Measurements from ENCODE around the gene POLRMT. TPM values are rescaled to one million over a fixed set of nuclear protein-coding genes. Genes with fewer than 3 reads are reported as not detected.
"Not testable (repeated sequence)": the region's sequence is repeated elsewhere in the genome, so short reads cannot be mapped to it uniquely, and the experiment has no call there.

The POLRMT gene
- total RNA-seq, 1 donor from 2014 or later: 58.2 TPM

DNA sequence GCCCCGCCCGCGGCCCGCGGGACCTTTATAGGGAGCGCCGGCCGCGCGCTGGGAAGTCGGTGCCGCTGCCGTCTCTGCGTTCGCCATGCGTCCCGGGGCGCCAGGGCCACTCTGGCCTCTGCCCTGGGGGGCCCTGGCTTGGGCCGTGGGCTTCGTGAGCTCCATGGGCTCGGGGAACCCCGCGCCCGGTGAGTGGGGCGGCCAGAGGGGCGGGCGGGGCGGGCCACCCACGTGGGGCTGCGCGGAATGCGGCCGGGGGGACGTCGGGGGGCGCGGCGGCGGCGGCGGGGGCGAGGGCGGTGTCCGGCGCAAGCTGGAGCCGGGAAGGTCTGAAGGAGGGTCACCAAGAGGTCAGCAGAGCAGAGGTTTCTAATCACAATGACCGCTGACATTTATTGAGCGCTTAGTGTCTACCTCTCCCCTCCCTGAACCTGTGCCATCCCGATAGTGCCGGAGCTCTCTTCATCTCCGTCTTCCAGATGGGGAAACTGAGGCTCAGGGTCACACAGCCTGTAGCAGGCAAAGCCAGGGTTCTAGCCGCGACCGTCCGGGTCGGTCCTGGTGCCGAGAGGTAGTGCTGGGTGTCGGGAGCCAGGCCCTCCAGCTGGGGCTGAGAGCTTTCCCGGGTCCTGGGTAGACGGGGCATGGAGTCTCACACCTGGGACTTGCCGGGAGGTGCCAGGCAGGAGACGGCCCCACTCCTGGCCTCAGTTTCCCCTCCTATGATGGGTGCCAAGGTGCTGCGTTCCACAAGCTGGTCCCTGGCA, 43.2 kb upstream of the POLRMT start, which contains the start of gene FSTL3:
Gene FSTL3 (plus strand): TSS at position 54 of the 767 bp plus-strand sequence. CDS start 32 bp downstream, at position 86.
- CTCF ChIA-PET: interaction anchor here (1.4 kb wide), 1 partner anchor 58 kb away, joined by 4 read pairs; no protein-coding TSS in a partner anchor
- no peak for TF ChIP-seq CTCF (IDR thresholded peaks at IDR 0.05)
- no peak for ATAC-seq (ENCODE audit: low read depth)
- intact Hi-C loops (cut with micrococcal nuclease): no loop called here
- DNase-seq: no peak
- POLR2A ChIA-PET: interaction anchor here (0.6 to 0.8 kb wide), 2 partner anchors 13 to 240 kb away, joined by 3 to 4 read pairs; no protein-coding TSS in a partner anchor
- peak within 1 kb of the TSS; percentile 25 for H3K4me3 Mint-ChIP-seq
- peaks cover 1% of the 10 kb centered on the region for H3K36me3 Mint-ChIP-seq (ENCODE audit: low read depth)
- H3K9me3 Mint-ChIP-seq: no peaks in the 10 kb centered on the region
- H3K27ac Mint-ChIP-seq: no peak within 1 kb of the TSS
- H3K27me3 Mint-ChIP-seq: peaks cover 16% of the 10 kb centered on the region
- H3K4me1 Mint-ChIP-seq: peaks cover 15% of the 10 kb centered on the region

DNA sequence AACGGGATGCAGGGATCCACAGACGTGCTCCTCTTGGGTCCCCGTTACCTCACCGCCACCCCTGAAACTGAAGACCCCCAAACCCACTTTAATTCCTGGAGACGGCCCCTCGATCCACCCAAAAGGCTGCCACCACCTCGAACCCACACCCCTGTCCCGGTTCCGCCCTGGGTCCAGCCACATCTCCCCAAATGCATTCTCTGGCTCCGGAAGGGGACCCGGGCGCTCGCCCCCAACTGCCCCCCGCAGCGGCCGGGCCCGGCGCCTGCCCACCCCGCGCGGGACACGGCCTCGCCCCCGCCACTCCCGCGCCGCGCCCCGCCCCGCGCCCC, 42.6 kb upstream of the POLRMT start:
- intact Hi-C loops (cut with micrococcal nuclease): no loop called here
- CTCF ChIA-PET: interaction anchor here (1.4 kb wide), 1 partner anchor 58 kb away, joined by 4 read pairs; no protein-coding TSS in a partner anchor
- no peak overlapping the region for H3K4me3 Mint-ChIP-seq
- POLR2A ChIA-PET: interaction anchor here (0.6 kb wide), 1 partner anchor 240 kb away, joined by 3 read pairs; no protein-coding TSS in a partner anchor
- H3K27ac Mint-ChIP-seq: no peak overlapping the region
- DNase-seq: no peak
- H3K27me3 Mint-ChIP-seq: peaks cover 16% of the 10 kb centered on the region
- peaks cover 13% of the 10 kb centered on the region for H3K4me1 Mint-ChIP-seq
- H3K36me3 Mint-ChIP-seq (ENCODE audit: low read depth): peaks cover 1% of the 10 kb centered on the region
- H3K9me3 Mint-ChIP-seq: no peaks in the 10 kb centered on the region
- ATAC-seq (ENCODE audit: low read depth): no peak
- no peak for TF ChIP-seq CTCF (IDR thresholded peaks at IDR 0.05)

DNA sequence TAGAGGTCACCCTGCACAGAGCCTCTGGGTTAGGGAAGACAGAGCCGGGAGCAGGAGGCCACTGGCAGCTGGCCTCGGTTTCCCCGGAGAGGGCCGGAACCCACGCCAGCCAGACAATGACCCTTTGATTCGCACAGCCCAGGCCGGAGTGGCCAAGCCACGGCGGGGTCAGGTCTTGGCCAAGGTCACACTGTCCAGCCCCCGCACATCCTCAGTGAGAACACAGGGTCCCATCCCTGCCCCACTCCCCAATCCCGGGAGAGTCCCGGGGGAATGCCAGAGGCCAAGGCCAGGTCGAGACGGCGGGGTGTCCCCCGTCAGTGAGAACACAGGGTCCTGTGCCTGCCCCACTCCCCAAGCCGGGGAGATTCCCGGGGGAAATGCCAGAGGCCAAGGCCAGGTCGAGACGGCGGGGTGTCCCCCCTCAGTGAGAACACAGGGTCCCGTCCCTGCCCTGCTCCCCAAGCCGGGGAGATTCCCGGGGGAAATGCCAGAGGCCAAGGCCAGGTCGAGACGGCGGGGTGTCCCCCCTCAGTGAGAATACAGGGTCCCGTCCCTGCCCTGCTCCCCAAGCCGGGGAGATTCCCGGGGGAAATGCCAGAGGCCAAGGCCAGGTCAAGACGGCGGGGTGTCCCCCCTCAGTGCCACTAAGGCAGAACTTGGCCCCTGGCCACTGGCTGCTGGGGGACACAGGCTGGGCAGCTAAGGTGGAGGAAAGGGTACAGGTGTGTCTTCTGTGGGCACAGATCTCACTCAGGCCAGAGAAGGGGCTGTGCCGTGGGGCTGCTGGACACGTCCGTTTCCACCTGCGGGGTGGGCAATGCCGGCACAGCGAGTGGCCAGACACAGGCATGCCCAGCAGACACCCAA, 41.2 kb upstream of the POLRMT start:
- ATAC-seq (ENCODE audit: low read depth): no peak
- intact Hi-C loops (cut with micrococcal nuclease): no loop called here
- Mint-ChIP-seq H3K9me3 (no peaks in the 10 kb centered on the region), H3K4me3 (no peak overlapping the region), H3K4me1 (peaks cover 8% of the 10 kb centered on the region), H3K36me3 (ENCODE audit: low read depth) (no peaks in the 10 kb centered on the region), H3K27ac (no peak overlapping the region), H3K27me3 (peaks cover 16% of the 10 kb centered on the region)
- TF ChIP-seq CTCF (IDR thresholded peaks at IDR 0.05): no peak
- ChIA-PET CTCF (no interaction called here), POLR2A (no interaction called here)
- no peak for DNase-seq

GRCh38 chr19:670609-671075, 37.3 kb upstream of the POLRMT start:
- CTCF ChIA-PET: interaction anchor here (1.8 kb wide), 1 partner anchor 9 kb away, joined by 4 read pairs; no protein-coding TSS in a partner anchor
- Mint-ChIP-seq H3K4me3 (no peak overlapping the region), H3K27me3 (peaks cover 17% of the 10 kb centered on the region), H3K4me1 (peaks cover 4% of the 10 kb centered on the region), H3K9me3 (no peaks in the 10 kb centered on the region), H3K27ac (no peak overlapping the region), H3K36me3 (ENCODE audit: low read depth) (no peaks in the 10 kb centered on the region)
- TF ChIP-seq CTCF (IDR thresholded peaks at IDR 0.05): no peak
- ATAC-seq (ENCODE audit: low read depth) (no peak), DNase-seq (no peak)
- intact Hi-C loops (cut with micrococcal nuclease): no loop called here
- POLR2A ChIA-PET: interaction anchor here (1.1 kb wide), 1 partner anchor 126 kb away, joined by 3 read pairs; no protein-coding TSS in a partner anchor

- not testable (repeated sequence) for ATAC-seq (ENCODE audit: low read depth); H3K36me3 Mint-ChIP-seq (ENCODE audit: low read depth); H3K27ac Mint-ChIP-seq; DNase-seq; H3K27me3 Mint-ChIP-seq; H3K4me3 Mint-ChIP-seq; H3K9me3 Mint-ChIP-seq
- intact Hi-C loops (cut with micrococcal nuclease): loop anchor here (10.0 kb wide), 2 partner anchors 54 to 576 kb away; partner anchors contain the start of genes ATP5F1D and MIDN
- ChIA-PET POLR2A (interaction anchor here (1.2 kb wide), 1 partner anchor 11 kb away, joined by 7 read pairs; no protein-coding TSS in a partner anchor), CTCF (interaction anchor here (0.7 kb wide), 1 partner anchor 65 kb away, joined by 4 read pairs; no protein-coding TSS in a partner anchor)
- peaks cover 12% of the 10 kb centered on the region for H3K4me1 Mint-ChIP-seq
Observed at GRCh38 chr19:668675-669434, 35.5 kb upstream of the POLRMT start.

- H3K36me3 Mint-ChIP-seq (ENCODE audit: low read depth); H3K27me3 Mint-ChIP-seq; ATAC-seq (ENCODE audit: low read depth); H3K27ac Mint-ChIP-seq; H3K4me3 Mint-ChIP-seq; DNase-seq; H3K9me3 Mint-ChIP-seq: not testable (repeated sequence)
- CTCF ChIA-PET: interaction anchor here (1.6 kb wide), 1 partner anchor 13 kb away, joined by 3 read pairs; no protein-coding TSS in a partner anchor
- H3K4me1 Mint-ChIP-seq: peaks cover 18% of the 10 kb centered on the region
- intact Hi-C loops (cut with micrococcal nuclease): loop anchor here (10.0 kb wide), 2 partner anchors 52 to 578 kb away; partner anchors contain the start of genes ATP5F1D and MIDN
- POLR2A ChIA-PET: interaction anchor here (0.6 kb wide), 1 partner anchor 11 kb away, joined by 7 read pairs; no protein-coding TSS in a partner anchor
Observed at GRCh38 chr19:666985-667573, 33.7 kb upstream of the POLRMT start.
